Hematopoietic multipotent progenitor cell treated with erythropoietin and hydrocortisone succinate and interleukin-3 and kit ligand, for 17 days (in vitro differentiated cells): Measurements from ENCODE around the gene DNPH1.

Experiments
- DNase-seq: peaks from one replicate; pipeline ENCODE4 v3.0.0-alpha.2; 2015; ENCODE audit warnings: low spot score

Gene DNPH1, protein sequence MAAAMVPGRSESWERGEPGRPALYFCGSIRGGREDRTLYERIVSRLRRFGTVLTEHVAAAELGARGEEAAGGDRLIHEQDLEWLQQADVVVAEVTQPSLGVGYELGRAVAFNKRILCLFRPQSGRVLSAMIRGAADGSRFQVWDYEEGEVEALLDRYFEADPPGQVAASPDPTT

DNA sequence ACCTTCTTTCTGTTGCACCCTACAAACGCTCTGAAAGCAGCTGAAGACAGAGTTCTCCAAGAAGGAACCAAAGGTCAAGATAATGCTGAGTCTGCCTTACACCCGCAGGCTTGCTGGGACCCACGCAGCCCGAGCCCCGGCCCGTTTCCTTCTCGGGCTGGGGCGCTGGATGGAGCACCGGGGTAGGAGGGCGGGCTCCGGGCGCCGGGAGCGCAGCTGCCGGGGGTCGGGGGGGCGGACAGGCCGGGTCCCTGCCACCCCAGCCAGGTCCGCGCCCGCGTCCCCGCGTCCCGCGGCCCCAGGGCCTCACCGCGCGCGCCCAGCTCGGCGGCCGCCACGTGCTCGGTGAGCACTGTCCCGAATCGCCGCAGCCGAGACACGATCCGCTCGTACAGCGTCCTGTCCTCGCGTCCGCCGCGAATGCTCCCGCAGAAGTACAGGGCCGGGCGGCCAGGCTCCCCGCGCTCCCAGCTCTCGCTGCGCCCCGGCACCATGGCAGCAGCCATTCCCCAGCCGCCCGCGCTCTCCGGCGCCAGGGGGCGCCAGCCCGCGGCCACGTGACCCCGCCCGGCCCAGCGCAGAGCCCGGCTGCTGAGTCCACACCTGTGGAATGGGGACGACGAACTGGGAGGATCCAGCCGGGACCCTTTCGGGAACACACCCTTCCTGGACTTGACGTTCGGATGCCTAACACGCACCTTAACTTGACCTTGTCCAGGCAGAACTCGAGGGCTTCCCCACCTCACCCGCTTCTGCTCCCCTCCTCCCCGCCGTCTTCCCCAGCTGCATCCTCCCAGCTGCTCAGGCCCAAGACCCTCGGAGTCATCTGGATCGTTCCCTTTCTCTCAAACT, at the start of gene DNPH1:
Gene DNPH1 (minus strand): TSS at position 531 of the 852 bp plus-strand sequence. CDS start 25 bp downstream, at position 506.
- DNase-seq: peak; percentile 76

DNA sequence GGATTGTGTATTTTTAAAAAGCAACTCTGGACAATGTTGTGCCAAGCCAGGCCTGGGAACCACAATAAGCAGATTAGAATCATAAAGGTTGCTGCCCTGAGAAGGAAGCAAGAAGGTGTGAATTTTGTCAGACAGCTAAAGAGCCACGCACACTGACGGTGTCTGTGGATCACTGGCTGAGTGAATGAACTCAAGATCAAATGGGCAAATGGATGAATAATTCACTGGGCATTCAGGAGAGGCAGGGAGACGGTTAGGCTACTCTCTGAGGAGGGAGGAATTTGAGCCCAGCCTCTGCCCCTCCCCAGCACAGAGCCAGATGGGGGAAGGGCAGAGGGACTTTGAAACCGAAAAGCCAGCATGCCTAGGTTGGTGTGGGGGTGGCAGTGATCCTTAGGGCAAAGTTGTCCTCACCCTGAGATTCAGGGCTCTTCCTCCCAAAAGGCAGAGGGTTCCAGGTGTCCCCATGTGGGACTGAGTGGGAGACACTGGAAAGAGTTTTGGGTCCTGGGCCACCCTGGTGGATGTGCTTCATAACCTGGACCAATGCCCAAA, 49.3 kb upstream of the DNPH1 start:
- no peak for DNase-seq

DNA sequence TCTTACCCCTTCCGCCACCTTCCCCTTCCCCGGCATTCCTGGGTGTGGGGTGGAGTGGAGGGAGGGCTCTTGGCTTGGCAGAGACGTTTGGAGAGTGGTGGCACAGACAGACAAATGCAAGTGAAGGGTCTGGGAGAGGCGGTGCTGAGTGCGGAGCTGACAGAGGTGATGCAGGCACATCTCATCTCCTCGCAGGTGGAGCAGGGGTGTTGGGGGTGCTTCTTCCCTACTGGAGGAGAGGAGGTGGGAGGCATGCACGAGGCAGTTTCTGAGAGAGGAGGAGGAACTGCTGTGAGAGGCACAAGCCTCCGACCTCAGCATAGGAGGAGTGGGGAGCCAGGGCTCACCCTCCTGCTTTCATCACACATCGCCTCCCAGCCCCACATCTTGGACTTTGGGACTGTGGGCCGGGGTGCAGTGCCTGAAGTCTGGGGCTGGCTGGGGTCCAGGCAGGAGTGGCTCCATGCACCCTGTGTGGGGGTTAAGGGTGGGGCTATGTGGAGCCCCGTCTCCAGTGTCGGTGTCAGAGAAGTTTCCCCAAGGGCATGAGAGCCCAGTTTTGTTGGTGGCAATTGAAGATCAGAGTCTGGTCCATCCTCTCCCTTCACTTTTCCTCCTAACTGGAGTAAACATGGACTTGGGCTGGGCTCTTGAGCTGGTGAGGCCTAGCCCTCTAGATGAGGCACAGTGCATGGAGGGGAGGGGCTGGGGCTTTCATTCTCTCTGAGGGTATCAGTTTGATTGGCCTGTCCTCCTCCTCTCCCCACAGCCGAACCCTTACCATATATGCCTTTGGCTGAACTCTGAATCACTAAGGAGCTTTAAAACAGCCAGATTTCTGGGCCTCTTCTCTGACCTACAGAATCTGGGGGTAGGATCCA, 48.6 kb upstream of the DNPH1 start:
- DNase-seq: no peak

DNA sequence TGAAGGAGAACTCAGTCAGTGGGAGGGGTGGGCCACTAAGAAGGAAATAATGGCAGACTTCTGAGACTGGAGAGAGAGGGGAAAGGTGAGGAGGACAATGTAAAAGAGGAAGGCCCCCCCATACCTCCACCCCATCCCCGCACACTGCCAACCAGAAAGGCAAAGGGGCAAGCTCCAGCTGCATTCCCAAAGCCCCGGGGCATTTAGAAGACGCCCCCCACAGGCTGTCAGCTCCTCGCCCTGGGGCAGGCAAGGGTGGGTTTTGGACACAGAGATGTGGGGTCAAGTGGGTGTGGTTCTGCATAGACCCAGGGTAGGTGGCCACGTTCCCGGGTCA, 48.0 kb upstream of the DNPH1 start:
- no peak for DNase-seq

DNA sequence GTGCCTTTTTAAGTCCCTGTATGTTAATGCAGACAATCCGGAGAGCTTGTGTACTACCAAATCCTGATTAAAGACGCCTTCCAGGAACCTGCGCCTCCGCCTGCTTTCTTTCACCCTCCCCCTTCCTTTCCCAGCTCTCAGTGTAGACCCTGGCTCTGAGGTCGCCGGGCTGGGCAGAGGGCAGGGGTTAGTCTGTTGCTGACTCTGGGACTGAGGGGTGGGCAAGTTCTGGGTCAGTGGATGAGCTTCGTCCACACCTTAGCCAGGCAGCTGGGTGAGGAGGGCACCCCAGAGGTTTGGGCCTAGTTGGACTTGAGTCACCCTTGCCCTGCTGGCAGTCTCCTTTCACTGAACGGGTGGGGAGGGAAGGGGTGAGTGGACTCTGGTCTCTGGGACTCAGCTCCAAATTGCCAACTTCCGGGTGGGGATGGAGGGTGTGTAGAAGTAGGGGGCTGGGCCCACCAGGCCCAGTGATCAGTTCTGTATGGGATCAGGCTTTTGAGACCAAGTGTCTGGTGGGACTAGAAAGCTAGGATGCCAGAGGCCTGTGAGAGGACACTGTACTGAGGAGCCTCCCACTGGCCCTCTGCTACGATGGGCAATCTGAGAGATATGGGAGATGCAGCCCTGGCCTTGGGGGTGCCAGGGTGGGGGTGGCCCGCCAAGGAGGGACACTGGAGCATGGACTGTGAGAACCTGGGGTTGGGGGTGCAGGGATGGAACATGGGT, 47.5 kb upstream of the DNPH1 start:
- DNase-seq: no peak

DNA sequence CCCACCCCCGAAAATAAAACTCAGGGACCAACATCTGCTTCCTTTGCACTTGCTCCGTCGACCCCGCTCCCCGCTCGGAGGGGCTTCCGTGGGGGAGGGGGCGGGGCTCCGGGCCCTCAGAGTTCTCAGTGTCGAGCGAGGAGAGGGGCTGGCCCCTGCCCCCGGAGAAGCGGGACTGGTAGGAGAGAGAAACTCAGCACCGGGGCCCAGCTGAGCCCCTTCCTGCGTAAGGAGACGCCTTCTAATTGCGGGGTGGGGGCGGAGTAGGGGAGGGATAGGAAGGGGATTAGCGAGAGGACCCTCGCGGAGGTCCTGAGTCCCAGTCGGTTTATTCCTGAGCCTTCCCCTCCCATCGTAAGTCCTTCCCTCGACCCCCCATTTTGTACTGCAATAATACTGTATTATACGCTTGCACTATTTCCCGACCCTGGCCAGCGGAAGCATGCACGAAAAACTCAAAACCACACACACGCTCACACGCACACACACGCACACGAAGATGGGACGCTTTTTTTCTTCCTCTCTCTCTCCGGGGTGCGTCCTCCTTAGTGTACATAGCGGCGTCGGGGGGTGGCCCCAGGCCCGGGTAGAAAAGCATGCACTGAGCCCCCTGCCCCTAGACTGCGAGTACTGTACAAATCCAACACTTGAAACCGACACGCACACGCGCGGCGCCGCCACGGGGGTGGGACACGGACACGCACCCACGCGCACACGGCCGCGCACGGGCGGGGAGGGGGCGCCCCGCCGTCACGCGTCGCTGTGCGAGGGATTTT, 46.7 kb upstream of the DNPH1 start:
- no peak for DNase-seq

DNA sequence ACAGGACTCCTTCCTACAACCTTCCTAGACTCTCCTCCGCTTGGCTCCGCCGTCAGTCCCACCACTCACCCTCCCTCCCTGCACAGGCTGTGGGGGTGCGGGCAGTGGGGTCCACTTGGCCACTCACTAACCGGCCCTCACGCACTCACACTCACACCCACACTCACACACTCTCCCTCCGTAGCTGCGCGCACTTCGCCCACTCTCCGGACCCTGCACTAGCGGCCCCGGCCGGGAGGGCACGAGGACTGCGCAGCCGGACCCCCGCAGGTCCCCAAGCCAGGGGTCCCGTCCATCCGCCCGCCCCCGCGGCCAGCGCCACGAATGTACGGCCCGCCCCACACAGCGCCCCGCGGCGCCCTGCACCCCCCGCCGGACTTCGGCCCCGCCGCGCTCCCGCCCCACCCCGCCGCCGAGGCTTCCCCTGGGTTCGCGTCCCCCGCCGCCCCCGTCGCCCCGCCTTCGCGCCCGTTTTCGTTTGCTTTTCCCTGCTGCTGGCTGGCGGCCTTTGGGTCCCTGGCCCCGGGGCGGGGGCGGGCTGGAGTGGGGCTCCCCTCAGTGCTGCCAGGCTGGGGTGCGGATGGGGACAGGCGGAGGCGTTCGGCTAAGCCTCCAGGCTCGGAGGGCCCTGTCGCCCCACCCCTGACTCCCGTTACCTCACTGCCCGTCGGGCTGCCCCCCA, 45.8 kb upstream of the DNPH1 start:
- no peak for DNase-seq

DNA sequence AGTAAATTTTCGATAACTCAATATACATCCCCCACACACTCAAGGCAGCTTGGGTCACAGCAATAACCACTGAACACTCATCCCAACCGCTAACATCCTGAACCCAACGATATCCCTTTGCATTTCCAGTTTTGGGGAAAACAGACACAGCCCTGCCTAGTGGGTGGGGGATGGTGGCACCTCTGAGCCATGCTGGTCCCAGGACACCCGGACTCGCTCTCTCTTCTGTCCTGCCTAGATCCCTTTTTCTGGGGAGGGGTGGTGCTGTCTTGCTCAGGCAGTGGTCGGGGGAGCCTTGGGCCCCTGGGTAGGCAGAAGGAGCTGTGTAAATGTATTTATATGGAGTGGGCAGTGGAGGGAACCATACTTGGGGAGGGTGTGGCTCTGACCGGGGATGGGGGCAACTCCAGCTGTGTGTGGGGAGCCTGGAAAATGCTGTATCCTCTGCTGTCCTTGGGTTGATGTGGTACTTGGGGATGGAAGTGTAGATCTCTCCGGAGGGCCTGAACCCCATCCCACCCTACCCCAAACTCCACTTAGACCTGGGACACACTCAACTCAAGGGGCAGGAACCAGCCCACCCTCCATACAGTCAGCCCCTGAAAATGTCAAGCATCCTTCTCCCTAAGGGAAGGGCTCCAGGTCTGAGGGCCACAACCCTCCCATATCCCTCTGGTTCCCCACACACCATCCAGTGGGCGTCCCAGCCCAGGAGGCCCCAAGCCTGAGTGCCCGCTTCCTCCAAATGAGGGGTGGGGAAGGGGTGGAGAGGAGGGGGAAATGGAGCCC, 45.0 kb upstream of the DNPH1 start:
- DNase-seq: no peak

DNA sequence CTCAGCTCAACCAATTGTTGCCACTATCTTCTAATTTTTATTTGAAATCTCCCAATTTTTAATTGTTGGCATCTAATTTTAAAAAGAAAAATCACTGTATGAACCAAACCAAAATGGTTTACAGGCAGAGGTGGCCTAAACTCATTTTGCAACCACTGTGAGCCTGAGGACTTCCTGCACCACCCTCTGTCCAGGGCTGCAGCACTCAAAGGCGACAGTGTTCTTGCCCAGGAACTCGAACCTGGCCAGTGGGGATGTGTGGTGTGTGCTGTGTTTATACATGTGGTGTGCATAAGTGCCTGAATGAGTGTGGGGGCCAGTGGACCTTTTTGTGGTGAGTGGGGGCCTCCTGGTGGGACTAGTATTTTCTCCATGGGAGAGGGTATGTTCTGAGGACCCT, 44.4 kb upstream of the DNPH1 start:
- no peak for DNase-seq

DNA sequence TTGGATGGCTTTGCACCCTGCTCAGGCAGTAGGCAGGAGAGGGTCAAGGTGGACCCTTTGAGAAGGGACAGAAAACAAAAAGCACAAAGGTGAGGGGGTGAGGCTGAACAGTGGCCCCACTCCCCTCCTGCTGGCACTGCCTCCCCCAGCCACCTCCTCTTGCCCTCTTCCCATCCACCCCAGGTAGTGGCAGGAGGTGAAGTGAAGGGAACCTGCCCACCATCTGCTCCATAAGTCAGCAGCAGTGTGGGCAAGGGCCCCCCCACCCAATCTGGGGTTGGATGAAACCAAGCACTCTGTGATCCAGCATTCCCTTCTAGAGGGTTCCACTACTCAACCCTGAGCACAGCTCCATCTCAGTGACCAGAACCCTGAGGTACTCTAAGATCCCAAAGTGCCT, 42.7 kb upstream of the DNPH1 start:
- DNase-seq: no peak

DNA sequence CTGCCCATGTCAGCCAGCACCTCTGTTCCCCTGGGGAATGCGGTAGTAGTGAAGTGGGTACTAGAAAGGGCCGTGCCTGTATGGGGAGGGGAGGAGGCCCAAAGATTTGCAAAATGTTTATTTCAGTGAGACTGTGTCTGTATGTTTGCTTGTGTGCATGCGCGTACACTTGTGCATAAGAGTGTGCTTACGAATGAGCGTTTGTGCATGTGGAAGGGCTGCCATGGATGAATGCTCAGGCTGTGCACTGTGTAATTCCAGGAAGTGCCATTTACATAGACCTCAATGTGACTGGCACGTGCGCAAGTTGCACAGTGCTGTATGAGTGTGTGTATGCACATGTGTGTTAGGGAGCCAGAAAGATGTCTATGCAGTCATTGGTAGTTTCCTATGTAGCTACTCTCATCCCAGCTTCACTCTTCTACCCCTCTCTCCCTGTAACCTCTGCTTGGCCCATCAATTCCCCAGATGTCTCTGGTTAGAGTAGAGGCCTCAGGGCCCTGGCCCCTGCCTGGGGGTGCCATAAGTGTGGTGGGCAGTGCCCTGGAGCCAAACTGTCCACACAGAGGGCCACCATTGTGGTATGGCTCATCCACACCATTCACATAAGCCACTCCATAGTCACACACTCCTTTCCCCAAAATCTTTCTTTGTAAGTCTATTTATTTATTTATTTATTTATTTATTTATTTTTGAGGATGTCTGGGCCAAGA, 42.0 kb upstream of the DNPH1 start:
- DNase-seq: no peak

DNA sequence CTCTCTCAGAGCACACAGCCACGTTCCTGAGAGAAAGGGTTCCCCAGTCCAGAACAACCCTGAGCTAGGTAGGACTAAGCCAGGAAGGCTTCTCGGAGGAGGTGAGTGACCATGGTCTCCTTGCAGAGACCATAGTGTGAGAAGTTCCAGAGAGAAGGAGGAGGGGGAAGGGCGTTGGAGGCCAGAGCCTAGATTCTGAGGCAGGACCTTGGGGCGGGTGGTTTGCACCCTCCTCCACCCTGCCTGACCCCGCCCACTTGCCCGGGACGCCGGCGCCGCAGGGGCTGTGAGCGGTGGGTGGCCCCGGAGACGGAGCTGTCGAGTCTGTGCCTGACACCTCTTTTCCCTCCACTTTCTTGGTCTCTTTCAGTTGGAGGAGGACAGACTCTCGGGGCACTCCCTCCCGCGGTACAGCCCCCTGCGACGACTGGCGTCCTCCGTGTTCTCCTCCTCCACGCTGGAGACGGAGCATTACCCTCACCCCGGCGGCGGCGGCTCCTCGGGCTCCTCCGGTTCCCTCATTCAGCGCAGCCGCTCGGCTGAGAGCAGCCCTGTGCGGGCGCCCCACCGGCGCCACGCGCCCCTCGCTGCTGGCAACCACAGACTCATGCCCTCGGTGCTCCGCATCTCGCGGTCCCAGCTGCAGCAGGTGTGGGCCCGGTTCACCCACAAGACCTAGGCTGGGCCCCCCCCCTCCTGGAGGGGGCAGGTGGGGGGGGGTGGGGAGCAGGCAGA, 40.2 kb upstream of the DNPH1 start:
- DNase-seq: no peak

DNA sequence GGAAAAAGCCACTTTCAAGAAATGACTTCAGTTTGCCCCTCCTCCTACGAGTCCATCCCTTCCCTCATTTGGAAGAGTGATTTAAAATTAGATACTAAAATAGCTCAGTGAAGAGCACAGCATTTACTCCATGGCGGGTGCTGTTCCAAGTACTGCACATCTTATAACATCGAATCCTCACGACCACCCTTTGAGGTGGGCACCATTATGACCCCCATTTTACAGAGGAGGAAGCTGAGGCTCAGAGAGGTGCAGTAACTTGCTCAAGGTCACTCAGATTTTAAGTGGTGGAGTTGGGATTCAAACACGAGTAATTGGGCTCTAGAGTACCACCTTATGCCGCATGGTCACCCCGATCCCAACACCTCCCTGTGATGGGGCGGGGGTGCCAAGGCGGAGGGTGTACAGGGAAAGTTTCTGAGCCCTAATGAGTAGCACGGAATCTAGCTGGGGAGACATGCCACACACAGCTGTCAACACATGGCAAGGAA, 39.5 kb upstream of the DNPH1 start:
- DNase-seq: no peak

DNA sequence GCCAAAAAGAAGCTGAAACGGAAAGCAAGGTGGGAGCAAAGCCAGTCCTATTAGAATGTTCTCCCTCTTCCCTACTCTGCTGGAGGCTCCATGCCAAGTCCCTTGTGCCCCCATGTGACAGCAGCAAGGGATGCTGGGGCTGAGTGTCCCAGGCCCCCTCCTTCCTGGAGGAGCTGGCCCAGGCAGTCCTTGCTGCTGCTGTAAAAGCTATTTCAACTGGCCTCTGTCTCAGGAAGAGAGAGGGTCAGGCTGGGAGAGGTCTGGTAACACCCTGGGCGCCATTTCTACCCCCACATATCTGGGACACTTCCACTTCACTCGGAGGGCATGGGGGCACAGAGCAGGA, 39.0 kb upstream of the DNPH1 start:
- no peak for DNase-seq

DNA sequence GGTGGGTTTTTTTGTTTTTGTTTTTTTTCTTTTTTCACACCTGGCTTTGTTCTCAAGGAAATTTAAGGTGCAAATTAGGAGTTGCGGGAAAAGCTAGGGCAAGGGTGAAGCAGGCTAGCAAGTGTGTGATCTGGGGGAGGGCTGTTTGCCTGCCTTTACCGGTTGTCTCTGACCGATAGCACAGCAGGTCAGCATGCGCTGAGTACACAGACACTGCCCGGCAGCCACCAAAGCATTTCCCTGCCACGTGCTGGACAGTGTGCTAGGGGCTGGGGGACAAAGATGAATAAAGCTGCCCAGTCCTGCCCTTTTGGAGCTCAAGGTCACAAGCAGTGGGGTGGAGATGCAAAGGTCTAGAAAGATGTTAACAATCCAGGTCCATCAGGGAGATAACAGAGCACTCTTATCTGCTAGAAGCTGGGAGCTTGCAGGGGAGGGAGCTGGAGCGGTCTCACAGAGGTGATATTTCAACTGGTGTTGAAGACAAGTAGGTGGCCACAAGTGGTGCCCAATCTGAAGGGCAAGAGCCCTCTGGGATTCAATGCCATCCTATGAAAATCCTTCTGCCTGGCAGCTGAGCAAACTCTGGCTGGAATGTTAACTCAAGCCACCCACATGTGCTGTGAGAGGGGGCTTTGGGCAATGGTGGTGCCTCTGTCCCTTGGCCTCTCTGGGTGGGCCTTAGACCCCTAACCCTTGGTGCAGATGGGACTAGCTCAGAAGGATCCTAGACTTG, 38.5 kb upstream of the DNPH1 start:
- no peak for DNase-seq

DNA sequence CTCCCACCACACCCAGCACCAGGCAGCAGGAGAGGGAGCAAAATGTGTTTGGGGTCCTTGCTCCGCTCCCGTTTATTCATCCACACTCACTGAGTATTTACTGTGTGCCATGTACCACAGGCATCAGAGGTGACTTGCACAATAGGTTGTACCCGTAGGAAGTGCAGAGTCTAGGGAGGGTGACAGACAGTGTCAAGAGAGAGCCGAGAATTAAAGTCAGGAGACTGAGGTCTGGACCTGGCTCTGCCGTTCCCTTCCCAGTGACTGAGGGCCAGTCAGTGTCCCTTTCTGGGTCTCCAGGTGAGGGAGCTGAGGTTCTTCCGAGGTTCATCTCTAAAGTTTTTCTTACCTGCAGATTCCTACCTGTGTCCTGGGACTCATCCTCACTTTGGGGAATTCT, 36.3 kb upstream of the DNPH1 start:
- DNase-seq: no peak

DNA sequence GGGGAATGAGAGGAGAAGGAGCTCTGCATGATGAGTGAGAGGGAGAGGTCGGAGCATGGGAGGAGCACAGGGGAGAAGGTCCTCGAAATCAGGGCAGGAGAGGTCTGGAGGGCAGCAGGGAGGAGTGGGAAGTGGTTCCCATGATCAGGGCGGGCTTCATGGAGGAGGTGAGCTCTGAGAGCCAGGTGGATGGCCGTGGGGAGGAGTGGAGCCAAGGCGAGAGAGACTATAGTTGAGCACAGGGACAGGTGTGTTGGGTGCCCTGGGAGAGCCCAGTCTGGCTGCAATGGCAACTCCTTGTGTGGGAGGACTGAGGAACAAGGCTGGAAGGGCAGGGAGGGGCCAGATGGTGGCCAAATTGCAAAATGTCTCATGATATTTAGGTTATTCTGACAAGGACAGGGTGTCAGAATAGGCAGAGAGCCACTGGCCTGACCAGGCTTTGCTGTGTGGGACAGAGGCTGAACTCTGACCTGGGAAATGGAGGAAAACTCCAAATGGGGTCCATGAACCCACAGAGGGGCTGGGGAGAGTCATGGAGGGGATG, 35.4 kb upstream of the DNPH1 start:
- no peak for DNase-seq
